ENCODE data around the gene SEC24A.

DNA sequence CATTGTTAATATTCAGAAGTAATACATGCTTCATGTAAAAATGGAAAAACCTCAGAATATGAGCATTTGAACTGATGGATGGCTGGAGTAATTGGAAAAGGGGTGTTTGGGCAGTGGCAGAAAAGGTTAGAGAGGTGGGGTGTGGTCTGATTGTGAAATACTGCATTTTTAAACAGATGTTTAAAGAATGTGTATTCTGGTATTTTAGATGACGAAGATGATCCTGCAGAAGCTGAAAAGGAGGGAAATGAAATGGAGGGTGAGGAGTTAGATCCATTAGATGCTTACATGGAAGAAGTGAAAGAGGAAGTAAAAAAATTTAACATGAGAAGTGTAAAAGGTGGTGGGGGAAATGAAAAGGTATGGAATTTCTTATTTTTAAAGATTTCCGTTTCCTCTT lies 128.8 kb downstream of the SEC24A start:
- TF ChIP-seq, protein P1, sequence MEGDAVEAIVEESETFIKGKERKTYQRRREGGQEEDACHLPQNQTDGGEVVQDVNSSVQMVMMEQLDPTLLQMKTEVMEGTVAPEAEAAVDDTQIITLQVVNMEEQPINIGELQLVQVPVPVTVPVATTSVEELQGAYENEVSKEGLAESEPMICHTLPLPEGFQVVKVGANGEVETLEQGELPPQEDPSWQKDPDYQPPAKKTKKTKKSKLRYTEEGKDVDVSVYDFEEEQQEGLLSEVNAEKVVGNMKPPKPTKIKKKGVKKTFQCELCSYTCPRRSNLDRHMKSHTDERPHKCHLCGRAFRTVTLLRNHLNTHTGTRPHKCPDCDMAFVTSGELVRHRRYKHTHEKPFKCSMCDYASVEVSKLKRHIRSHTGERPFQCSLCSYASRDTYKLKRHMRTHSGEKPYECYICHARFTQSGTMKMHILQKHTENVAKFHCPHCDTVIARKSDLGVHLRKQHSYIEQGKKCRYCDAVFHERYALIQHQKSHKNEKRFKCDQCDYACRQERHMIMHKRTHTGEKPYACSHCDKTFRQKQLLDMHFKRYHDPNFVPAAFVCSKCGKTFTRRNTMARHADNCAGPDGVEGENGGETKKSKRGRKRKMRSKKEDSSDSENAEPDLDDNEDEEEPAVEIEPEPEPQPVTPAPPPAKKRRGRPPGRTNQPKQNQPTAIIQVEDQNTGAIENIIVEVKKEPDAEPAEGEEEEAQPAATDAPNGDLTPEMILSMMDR (IDR thresholded peaks at IDR 0.05), result no peak
- TF ChIP-seq POLR2A (IDR thresholded peaks at IDR 0.05), result no peak

All from esophagus squamous epithelium (tissue), 4 donors.